Germinal center (tissue), 1 donor: Measurements from ENCODE around the gene DCDC1.
"Not testable (repeated sequence)": the region's sequence is repeated elsewhere in the genome, so short reads cannot be mapped to it uniquely, and the experiment has no call there.

Source experiments
- DNase-seq: peaks from one replicate; pipeline ENCODE4 v3.0.0; 2012; ENCODE audit warnings: mixed read lengths, low spot score

DCDC1 gene

DNA sequence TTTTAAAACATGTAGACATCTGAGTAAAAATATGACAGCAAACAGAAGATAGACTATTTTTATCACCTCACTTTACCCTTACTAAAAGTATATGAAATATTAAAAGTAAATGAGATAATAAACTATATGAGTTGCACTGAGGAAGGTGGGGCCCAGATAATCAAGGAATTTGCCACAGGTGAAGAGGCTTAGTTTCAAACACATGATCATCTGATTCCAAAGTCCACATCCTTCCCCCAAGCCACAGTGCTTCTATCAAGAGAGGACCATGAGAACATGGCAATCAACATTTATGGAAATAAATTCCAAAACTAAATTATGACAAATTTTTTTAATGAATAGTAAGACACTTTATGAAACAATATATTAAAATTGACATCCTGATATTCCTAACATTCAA lies 384.0 kb downstream of the DCDC1 start:
- no peak for DNase-seq

GRCh38 chr11:30984827-30985226 lies 384.7 kb downstream of the DCDC1 start:
- DNase-seq, result no peak

DNA sequence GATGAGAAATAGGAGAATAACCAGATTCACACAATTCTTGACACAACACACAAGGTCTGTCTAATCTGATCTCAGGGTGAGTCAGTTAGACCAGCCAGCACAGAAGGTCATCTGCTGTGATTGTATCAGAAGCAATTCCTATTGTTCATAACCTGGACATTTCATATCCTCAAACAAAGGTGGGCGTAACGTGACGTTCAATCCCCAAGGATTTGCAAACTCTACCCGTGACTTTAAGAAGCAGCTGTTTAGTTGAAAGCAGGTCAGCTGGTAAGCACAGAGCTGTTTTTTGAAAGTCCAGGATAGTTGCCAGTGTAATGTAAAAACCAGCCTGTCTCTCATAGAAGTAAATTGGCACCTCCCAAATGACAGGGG lies 385.1 kb downstream of the DCDC1 start:
- no peak for DNase-seq

- DNase-seq, result no peak
These were observed 385.6 kb downstream of the DCDC1 start for GRCh38 chr11:30983776-30984441.

GRCh38 chr11:30983143-30983542 lies 386.4 kb downstream of the DCDC1 start:
- no peak for DNase-seq

- DNase-seq, result no peak
These were observed 402.0 kb downstream of the DCDC1 start for GRCh38 chr11:30967579-30967978.

DNA sequence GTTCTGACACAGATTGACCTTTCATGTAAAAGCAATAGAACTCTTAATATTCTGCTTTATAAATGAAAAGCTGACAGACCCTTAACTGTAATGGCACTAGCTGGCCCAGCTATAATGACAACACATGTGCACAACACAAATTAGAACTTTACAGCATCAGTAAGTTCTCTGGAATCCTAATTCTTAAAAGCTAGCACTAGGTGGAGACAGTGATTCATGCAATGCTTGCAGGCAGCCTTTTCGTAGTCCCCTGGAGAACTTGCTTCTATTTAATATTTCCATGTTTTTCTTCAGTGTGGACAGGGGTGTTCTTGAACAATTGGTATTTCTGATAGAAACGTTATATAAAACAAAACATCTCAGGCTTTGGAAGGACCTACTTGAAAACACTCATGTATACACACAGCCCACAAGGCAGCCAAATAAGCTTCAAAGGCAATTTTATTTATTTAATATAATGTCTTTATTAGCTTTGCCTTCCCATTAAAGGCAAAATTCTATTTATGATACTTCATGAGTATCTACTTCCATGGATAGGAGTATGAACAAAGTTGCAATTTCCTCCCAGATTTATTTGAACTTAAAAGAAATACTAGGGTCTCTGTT lies 409.0 kb downstream of the DCDC1 start:
- no peak for DNase-seq

DNA sequence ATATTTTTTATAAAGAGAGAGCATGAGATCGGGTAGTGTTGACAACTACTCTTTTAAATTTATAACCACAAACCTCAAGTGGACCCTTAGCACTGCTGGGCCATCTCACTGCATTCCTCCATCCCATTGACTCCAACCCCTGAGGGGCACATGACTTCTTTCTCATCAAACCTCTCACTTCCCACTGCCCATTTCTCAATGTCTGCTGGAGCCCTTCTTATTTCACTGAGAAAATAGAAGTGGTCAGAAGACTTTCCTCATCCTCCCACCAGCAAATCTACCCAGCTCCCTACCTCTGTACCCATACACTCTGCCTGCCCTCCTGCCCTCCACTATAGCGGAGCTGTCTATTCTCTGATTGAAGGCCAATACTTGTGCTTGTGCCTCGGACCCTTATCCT lies 412.8 kb downstream of the DCDC1 start:
- DNase-seq, result no peak

GRCh38 chr11:30949838-30950237 lies 419.7 kb downstream of the DCDC1 start:
- DNase-seq, result no peak

GRCh38 chr11:30947715-30948114 lies 421.8 kb downstream of the DCDC1 start:
- DNase-seq, result not testable (repeated sequence)

DNA sequence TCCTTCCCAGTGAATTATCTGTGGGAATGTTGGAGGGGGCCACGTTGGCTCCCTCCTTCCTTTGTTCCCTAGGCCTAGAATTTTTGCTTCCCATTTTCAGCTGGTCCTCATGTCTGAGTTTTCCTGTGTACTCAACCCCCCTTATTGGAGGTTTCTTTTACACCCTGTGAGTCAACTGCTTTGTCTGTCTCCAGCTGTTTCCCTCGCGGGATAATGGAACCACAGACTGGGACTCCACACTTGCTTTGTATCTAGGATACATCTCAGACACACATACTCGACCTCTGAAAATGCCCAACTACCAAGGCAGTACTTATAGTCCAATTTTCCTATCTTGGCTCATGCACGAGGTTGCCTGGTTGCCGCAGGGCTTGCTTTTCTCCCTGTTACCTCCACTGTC lies 430.7 kb downstream of the DCDC1 start:
- no peak for DNase-seq

DNA sequence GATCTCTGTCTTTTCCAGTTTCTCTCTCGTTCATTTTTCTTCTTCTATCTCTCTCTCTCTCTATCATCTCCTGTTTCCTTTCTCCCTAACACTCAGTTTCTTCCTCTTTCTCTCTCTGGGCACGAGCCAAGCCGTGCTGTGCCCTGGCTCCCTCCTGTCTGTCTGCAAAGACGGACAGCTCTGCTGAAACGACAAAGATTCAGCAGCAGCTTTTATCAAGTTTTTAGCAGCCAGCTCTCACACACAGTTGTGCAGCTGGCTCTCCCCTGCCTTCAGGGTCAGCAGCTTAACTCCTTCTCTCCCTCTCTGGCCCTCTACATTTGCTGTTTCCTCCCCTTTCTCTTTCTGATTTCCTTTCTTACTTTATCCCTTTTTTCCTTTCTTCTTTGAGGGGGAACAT lies 431.4 kb downstream of the DCDC1 start:
- DNase-seq, result no peak

DNA sequence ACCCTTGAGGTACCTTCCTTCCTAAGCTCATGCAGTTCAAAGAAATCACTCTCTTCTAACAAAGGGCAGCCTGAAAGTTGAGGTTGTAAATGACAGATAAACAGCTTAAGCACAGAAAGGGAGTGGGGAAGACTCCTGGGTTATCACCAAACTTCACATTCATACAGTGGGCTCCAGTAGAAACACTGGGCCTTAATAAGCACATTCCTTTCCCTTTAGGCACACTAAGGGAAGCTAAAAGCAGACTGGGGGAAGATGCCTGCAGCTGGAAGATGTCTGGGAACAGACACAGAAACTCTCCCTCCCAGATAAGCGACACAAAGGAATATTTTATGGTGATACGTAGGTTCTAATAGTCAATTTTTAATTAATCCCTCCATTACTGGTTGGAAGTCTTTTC lies 433.0 kb downstream of the DCDC1 start:
- DNase-seq, result no peak

GRCh38 chr11:30935861-30936260 lies 433.7 kb downstream of the DCDC1 start:
- DNase-seq, result no peak

DNA sequence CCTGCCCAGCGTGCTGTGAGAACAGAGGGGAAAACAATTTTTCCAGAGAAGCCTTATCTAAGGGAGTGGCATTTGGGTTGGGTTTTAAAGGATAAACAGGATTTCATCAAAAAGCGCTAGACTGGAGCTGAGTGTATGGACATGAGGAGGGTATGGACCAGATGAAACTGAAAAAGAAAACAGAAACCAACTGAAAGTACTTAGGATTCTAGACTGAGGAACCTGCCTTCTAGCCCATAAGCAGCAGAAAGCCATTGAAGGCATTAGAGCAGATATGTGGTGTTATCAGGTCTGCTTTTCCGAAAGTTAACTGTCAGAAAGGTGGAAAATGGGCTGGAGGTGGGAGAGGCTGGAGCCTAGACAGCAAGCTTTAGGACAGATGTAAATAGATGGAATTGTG lies 443.4 kb downstream of the DCDC1 start:
- DNase-seq, result no peak

- DNase-seq, result no peak
These were observed 447.7 kb downstream of the DCDC1 start for GRCh38 chr11:30921811-30922210.

- DNase-seq, result no peak
These were observed 450.0 kb downstream of the DCDC1 start for GRCh38 chr11:30919389-30920152.

DNA sequence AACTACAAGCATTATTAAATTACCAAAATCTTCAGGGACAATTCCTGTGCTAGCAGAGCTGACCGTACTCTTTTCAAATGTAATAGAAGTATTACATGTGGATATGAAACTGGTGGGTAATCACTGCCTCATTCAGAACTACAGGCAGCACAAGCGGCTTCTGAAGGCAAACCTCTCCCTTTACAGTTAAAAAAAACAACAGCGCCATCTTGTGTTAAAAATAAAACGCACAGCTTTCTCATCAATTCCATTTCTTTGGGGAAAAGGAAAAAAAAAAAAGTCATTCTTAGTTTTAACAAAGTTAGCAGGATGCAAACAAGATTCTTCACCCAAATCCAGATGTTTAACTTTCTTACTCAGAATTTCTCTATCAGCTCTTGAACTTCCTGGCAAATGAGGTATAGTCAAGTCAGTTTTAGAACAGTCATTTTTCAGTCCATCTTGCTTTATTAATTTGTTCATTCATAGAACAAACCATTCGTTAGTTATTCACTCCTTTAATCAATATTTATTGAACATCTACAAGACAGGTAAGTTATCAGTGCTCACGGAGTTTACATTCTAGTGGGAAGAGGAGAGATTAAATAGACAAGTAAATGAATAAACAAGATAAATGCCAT lies 451.6 kb downstream of the DCDC1 start:
- peak; percentile 17 for DNase-seq

- no peak for DNase-seq
These were observed 452.3 kb downstream of the DCDC1 start for GRCh38 chr11:30917266-30917665.

DNA sequence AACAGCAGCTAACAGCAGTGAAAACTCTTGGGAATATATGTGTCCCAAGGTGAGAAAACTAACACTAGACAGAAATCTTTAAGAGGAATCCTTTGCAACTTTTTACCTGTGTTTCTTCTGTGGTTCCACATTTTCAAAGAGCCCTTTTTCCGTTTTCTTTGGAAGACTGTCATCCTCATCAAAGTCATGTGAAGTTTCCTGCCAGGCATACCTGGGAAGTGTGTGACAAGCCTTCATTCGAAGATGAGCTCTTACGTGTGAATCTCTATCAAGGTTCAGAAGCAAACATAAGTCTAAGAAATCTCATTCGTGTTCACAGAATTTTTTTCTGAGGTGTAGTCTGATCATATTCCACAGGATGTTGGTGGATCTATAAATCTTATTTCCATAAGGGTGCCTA lies 452.8 kb downstream of the DCDC1 start:
- DNase-seq, result no peak

DNA sequence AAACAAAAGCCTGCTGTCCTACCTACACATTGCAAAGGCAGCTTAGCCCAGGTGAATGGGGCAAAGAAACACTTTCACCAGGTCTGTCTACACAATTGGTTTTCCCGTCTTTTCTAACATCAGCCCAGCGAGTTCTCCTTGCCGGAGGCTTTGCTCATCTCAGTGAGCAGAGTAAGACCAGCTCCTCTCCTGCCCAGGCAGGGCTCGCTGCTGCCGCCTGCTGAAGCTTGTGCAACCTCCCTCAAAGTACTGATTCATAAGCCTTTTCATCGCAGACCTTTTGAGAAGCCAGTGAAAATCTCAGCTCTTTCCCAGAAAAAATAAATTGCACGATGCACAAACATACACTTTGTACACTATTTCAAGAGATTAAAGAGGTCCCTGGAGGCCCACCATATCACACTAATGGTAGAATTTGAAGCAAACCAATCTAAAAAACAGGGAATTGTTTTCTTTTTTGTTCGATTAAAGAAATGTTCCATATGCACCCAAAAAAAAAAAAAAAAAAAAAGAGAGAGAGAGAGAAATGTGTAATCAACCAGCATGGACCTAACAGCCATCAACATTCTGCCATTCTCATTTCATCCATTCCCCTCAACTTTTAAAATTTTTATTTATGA lies 455.3 kb downstream of the DCDC1 start:
- no peak for DNase-seq

DNA sequence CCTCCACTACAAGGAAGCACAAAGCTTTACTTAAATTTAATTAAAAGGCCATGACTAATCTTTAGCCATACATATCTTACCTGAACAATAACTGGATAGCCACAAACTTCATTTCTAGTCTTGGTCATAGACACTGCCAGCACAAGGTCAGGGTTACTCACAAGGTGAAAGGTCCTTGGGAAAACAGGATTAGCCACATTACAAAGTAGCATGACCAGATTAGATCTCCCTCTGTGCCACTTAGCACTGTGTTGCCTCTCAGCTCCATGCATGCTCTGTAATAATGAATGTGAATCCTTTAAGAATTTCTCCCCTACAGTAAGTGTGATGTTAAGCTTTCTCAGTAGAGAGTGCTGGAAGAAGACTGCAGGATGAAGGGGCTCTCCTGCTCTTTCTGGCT lies 458.3 kb downstream of the DCDC1 start:
- DNase-seq, result no peak

GRCh38 chr11:30908857-30909256 lies 460.7 kb downstream of the DCDC1 start:
- DNase-seq, result no peak
